Pons (tissue), 1 donor: ENCODE measurements around the gene ADAMTS13.

Source experiments
- DNase-seq: peaks from one replicate; pipeline ENCODE4 v3.0.0-alpha.2; 2016; ENCODE audit warnings: low spot score

Gene ADAMTS13

GRCh38 chr9:133490865-133491655 is 68.9 kb downstream of the ADAMTS13 start:
- DNase-seq: no peak

DNA sequence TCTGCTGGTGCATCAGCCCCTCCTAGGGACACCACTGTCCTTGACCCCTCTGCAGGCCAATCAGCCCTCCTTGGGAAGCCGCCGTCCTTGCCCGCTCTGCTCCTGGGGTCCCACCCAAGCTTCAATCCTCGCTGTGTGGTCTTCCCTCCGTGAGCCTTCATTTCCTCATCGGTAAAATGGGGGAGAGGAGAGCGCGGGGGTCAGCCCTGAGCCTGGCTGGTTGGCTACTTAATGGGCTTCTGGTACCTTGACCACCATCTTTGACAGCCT is 69.4 kb downstream of the ADAMTS13 start:
- DNase-seq: no peak

GRCh38 chr9:133492061-133493021 is 70.2 kb downstream of the ADAMTS13 start:
- no peak for DNase-seq

DNA sequence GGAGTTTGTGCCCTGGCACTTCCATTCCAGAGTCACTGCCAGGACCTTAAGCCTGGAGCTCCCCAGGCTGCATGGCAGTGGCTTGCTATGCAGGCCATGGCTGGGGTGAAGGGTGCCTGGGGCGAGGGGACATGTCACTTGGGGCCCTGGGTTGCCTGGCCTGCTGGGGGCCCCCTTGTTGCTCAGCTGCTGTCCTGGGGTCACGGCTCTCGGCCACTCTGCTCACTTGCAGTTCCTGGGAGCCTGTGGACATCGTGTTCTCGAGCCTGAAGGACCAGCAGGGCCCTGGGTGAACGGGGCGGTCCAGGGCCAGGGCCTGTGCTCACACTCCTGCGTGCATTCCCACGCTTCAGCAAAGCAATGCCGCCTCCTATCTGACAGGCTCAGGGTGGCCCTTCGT is 71.3 kb downstream of the ADAMTS13 start:
- DNase-seq: no peak

DNA sequence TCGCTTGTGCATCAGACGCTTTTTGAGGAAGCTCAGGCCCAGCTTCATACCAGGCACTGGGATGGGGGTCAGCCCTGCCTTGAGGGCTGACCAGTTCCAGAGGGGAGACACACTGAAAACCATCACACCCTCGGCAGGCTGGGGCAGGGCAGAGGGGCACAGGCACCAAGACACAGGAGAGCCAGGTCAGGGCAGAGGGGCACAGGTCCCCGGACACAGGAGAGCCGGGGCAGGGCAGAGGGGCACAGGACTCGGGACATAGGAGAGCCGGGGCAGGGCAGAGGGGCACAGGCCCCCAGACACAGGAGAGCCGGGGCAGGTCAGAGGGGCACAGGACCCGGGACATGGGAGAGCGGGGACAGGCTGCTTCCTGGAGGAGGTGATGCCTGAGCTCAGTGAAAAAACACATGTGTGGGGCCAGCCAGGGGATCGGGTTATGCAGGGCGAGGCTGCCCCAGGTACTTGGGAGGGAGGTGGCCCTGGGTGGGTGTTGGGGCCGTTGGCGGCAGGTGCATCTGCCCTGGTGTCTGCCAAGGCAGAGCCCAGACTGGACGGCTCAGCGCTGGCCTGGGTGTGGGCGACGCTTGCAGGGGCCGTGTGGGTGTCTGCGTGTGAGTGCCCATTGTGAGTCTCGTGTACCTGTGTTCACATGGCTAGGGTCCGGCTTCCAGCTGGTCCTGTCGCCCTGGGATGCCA is 71.8 kb downstream of the ADAMTS13 start:
- DNase-seq: no peak

- DNase-seq: no peak
Observed at GRCh38 chr9:133494636-133495326, 72.6 kb downstream of the ADAMTS13 start.

DNA sequence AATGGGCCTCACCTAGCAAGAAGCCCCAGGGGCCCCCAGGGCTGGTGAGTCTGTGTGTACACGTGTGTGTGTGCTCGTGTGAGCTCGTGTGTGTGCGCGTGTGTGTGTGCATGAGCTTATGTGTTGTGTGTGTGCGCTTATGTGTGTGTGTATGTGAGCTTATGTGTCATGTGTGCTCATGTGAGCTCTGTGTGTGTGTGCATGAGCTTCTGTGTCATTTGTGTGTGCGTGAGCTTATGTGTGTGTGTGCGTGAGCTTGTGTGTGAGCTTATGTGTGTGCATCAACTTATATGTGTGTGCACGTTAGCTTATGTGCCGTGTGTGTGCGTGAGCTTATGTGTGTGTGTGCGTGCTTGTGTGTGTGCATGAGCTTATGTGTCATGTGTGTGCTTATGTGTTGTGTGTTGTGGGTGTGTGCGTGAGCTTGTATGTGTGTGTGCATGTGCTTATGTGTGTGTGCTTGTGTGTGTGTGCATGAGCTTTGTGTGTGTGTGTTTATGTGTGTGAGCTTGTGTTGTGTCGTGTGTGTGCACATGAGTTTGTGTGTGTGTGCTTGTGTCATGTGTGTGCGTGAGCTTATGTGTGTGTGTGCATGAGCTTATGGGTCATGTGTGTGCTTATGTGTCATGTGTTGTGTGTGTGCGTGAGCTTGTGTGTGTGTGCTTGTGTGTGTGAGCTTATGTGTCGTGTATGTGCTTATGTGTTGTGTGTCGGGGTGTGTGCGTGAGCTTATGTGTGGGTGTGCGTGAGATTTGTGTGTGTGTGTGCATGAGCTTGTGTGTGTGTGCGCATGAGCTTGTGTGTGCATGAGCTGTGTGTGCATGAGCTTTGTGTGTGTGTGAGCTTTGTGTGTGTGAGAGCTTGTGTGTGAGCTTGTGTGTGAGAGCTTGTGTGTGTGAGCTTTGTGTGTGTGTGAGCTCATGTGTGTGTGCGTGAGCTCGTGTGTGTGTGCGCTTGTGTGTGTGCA is 73.4 kb downstream of the ADAMTS13 start:
- DNase-seq: no peak

GRCh38 chr9:133496861-133497842 is 75.0 kb downstream of the ADAMTS13 start:
- DNase-seq: no peak

GRCh38 chr9:133499132-133499891 is 77.1 kb downstream of the ADAMTS13 start:
- DNase-seq: no peak

- no peak for DNase-seq
Observed at GRCh38 chr9:133499892-133500270, 77.7 kb downstream of the ADAMTS13 start.

GRCh38 chr9:133502112-133502511 is 79.9 kb downstream of the ADAMTS13 start:
- no peak for DNase-seq

DNA sequence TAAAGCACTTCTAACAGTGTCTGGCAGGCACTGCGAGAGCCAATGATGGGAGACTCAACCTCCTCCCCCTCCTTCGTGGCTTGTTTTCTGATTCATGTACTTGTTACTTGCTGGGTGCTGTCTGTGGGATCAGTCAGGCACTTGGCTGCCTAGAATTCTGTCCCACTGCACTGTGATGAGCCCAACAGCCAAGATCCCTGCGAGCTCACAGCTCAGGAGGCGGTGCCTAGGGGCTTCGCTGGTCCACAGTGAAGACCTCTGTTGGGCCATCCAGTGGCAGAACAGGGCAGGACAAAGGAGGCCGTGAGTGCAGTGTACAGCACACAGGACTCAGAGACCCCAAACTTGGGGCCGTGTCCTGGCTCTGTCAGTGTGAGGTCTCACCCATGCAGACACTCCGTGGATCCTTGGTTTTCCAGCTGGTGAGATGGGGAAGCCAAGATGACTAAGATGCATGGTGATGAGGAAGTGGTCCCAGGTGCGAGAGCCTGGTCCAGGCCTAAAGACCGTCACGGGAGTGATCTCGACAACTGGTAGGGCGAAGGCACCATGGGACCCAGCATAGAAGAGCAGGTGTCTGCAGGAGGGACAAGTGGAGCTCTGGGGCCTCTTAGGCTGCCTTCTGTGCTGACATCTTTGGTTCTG is 83.1 kb downstream of the ADAMTS13 start:
- no peak for DNase-seq

DNA sequence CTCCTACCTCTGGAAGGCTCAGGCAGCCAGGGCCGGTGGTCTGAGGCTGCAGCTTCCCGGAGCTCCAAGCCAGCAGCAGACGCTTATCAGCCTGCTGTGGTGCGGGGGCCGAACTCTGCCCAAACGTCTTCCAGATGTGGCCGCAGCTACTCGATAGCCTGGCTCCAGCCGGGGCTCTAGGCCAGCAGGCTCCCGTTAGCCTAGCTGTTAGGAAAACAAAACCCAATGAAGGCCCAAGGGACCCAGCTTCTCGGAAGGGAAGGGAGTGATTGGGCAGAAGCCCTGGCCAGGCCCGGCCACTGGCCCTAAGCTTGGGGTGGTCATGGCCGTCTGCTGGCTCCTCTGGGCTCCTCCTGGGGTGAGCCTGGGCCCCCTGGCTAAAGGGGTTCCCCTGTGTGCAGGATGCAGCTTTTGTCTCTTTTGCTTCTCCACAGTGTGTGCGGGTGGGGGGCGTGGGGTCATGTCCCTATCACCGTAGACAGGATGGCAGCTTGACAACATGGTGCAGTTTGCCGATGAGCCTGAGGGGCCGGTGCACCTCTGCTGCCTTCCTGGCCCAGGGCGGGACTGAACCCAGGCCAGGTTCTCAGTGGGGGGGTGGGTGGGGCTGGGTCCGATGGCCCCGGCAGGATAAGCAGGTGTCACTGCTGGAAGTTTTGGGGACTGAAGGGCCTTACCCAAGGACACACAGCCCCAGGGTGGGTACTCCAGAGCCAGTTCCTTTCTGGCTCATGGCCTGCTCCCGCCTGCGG is 83.9 kb downstream of the ADAMTS13 start:
- no peak for DNase-seq

GRCh38 chr9:133506653-133507038 is 84.5 kb downstream of the ADAMTS13 start:
- no peak for DNase-seq

DNA sequence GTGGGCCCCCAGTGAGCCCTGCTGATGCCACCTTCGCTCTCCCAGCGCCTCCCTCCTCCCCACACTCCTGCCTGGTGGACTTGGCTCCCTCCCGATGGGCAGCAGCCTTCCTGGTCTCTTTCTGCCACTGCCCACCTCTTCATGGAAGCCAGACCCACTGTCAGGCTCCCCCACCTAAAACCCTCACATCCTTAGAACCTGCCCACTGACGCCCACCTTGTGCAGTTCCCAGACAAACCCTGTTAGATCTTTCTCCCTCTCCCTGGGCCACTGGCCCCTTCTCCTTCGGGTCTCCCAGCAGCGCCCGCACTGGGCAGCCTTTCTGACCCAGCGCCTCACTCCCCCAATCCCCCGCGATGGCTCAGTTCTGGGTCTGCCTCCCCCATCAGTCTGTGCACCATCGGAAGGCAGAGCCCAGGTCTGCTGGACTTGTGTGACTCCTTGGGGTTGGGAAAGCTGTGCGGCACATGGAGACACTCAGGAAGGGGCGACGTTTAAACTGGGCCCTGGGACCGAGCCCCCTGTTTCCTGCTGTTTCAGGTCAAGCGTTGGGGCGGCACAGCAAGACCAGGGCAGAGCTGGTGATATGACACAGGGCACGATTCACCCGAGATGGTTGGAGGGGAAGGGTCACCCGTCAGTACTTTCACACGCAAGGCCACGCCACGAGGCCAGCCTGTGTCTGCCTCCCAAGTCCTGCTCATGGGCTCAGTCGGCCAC is 85.2 kb downstream of the ADAMTS13 start:
- no peak for DNase-seq

- no peak for DNase-seq
Observed at GRCh38 chr9:133508046-133508445, 85.9 kb downstream of the ADAMTS13 start.
